Measurements from ENCODE around the gene HDGFL2.

Gene HDGFL2

DNA sequence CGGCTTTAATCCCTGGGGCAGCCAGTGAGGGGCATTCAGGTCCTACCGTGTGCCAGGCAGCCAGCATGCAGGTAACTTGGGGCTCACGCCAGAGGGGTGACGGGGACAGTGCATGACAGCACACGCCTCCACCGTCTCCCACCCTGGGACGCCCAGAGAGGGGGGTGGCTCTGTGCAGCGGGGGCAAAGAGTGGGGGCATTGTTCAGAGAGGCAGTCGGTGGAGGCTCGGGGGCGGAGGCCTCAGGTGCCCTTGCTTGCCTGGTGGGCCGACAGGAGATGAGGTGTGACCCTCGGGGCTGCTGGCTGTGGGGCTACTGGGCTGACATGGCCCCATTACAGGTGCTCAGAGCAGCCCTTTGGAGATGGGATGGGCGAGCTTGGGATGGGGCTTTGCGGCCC is 27.8 kb downstream of the HDGFL2 start:
- no peak for DNase-seq

DNA sequence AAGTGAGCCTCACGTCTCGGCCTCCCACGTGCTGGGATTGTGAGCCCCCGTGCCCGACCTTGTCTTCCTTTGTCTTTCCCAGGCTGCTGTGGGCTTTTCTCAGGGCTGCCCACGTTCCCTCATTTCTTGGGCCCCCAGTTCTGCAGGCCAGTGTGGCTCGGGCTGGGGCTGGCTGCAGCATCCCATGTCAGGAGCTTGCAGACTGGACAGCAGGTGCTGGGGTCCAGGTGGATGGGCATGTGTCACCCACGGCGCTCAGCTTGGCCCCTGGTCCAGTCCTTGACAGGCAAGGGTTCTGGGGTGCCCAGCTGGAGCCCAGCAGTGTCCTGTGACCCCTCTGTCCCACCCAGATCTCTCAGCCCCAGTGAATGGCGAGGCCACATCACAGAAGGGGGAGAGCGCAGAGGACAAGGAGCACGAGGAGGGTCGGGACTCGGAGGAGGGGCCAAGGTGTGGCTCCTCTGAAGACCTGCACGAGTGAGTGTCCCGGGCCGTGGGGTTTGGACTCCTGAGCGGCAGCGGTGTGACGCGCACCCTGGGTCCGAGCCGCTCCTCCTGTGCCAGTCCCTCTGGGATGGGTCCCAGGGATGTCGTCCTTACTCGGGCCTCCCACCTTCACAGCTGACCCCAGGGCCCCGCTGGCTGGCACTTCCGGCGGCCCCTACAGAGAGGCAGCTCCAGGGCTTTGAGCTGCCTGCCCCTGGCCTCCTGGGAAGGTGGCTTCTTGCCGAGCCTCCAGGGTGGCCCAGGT is 28.9 kb downstream of the HDGFL2 start:
- DNase-seq, result no peak

DNA sequence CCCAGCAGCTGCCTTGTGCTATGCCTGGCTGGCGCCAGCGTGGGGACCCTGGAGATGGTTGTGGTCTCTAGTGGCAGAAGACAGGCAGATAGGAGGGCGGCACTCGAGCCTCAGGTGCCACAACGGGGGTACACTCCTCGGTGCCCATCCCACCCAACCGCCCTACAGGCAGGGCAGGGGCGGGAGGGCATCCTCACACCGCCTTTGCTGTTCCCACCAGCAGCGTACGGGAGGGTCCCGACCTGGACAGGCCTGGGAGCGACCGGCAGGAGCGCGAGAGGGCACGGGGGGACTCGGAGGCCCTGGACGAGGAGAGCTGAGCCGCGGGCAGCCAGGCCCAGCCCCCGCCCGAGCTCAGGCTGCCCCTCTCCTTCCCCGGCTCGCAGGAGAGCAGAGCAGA is 29.6 kb downstream of the HDGFL2 start:
- DNase-seq, result no peak

DNA sequence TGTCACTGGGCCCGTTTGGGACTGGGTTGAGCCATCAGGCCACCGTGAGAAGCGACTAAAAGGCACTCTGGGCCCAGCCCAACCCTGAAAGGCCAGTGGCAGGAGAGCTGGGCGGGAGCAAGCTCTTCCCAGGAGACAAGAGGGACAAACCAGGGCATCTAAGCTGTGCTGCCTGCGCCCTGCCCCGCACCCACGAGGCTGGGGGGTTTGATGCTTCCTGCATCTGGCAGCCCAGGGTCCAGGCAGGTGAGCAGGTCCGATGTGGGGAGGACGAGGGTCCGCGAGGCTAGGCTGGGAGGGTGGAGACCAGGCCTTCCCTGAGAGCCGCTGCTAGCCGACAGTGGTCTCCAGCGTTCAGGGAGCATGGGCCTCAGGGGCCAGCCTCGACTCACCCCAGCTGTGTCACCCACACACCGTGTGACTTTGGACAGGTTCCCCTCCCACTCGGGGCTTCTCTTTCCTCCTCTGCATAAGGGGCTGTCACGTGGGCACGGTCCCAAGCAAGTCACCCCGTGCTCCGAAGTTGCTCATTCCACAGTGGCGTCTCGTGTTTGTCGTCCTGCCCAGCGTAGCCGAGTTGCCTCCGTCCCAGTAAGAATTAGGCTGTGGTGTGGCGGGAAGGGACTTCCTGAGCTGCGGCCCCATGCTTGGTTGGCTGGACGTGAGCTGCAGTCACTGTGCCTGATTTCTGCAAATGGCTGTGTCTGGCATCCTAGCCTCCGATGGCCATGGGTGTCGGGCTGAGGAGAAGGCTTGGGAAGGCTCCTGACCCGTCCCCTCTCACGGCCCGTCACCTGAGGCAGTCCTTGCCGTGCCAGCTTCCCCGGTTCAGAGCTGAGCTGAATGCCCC is 30.4 kb downstream of the HDGFL2 start:
- DNase-seq, result no peak

DNA sequence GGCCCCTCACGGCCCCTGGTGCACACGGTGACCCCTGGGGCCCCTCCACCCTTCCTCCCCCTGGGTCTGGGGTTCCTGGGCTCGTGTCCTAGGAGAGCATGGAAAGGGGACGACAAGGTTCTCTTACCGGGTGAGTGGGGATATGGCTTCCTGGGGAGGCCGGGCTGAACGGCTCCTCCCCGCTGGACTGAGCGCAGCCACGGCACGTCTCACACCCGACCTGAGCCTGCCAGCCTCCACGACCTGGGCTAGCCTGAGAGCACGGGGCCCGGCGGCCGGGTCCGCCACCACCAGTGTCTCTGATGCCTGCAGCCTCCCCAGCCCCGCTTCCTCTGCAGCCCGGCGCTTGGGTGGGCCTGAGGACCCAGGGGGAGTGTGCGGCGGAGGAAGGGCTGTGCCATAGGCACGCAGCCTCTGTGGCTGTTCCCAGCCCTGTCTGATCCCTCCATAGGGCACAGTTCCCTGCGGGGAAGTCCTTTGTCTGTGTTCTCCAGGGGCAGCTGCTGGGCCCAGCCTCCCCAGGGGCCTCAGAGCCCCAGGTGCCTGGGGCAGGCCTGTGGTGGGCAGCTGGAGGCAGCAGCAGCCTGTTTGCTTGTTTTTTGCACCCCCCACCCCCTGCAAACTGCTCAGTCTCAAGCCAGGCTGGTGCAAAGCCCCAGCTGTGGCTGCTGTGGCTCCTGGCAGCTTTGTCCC is 31.2 kb downstream of the HDGFL2 start:
- no peak for DNase-seq

DNA sequence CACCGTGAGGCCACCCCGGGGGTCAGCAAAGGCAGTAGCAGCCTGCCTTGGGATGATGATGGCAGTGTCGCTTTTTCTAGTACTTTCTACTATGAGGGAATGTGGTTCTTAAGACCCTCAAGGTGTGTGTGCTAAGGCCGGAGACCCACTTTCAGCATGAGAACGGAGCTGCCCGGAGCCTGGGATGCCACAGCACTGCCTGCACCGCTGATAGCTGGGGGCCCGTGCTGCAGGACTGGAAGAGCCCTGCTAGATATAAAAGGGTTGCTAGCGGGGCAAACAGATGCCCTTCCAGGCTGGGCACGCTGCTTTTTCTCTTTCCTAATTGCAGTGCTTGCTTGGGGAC is 31.7 kb downstream of the HDGFL2 start:
- DNase-seq, result no peak

DNA sequence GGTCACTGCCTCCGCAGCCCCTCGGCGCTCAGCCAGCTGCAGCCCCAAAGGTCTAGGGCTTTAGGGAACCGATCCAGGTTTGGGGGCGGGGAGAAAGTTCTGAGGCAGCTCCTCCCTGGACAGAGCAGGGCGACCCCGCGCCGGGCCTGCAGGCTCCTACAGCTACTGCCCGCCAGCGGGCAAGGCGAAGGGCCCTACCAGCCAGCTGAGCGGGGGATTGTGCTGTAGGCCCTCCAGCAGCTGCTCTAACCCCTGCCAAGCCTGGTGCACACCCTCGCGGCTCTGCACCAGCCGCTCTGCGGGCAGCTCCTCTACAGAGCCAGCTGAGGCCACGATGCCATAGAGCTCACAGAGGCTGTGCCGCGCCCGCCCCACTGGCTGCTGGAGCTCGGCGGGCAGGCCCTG is 32.2 kb downstream of the HDGFL2 start:
- no peak for DNase-seq

DNA sequence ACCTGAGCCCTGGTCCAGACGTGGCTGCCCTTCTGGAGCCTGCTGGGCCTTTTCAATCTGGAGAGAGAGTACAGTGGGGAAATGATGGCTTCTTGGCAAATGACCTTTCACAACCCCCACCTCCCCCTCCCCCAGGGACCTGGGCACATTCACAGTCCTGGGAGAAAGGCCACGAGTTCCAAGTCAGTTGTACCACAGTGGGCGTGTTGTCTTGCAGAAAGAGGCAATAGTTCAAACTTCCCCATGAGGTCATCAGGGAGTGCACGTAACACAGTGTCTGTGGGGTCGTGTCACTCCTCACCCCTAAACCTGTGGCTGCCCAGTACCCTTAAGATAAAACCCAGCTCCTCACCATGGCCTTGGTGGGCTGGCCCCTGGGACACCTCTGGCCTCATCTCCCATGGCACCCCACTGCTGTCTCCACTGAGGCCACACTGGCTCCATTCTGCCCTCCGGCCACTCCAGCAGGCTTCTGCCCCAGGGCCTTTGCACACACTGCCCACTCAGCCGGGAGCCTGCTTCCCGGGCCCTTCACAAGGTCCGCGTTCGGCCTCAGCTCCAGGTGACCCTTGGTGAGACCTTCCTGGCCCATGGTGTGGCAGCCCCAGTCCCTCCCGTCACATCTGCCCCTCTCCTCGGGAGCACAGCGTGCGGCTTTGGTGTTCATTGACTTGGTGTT is 32.9 kb downstream of the HDGFL2 start:
- peak; percentile 87 for DNase-seq

DNA sequence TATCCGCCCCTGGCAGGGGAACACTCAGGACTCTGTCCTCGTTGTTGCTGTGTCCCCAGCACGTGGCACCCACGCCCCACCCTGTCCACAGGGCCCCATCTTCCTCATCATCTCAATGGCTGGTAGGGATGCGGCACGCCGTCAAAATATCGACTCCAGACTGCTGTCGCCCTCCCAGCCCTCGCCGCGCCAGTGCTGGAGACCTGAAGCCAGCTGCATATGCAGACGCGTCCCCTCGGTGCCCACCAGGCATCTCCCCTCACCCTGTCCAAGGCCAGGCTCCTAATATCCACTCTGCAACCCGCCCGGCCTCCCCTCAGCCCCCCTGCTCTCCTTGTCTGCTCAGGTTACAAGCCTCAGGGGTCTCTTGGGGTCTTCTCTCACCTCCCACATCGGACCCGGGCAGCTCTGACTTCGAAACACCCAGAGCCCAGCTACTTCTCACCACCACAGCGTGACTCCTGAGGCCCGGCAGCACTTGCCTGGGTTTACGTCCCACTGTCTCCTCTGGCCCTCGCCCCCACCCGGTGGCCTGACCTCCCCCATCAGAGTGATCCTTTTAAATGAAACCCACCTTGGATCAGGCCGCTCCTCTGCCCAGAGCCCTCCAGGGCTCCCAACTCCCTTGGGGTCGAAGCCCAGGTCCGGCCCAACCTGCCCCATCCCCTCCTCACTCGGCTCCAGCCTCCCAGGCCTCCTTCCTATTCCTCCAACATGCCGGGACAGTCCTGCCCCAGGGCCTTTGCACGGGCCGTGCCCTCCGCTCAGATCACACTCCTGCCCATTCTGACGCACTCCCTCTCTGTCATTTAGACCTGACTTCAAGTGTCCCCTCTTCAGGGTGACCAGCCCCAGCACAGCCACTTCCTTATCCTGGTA is 33.7 kb downstream of the HDGFL2 start:
- DNase-seq, result no peak

DNA sequence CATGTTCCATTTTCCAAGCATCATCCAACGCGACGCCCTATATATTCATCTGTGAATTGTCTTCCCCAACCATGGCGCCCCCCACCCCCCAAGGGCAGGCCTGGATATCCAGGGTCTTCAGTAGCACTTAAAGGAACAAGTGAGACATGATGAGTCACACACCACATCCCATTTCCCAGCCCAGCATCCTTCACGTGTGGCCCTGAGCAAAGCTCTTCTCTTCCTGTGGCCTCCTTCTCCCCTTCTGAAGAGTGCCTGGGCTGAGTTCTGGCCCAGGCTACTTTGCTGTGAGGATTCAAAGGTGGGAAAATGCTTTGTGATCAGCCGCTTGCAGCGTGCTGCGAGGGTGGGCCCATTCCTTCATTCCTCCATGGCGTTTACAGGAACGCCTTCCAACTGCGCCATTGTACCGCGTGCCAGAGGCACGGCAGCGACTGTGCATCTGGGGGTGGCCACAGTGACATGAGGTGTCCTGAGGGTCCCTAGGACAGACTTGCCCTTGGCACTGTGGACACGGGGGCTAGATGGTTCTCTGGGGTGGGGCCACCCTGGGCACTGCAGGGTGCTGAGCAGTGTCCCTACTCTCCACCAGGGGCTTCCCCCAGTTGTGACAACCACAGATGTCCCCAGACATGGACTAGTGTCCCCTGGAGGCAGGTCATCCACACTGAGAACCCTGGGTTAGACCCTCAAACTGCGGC is 34.5 kb downstream of the HDGFL2 start:
- peak; percentile 57 for DNase-seq

DNA sequence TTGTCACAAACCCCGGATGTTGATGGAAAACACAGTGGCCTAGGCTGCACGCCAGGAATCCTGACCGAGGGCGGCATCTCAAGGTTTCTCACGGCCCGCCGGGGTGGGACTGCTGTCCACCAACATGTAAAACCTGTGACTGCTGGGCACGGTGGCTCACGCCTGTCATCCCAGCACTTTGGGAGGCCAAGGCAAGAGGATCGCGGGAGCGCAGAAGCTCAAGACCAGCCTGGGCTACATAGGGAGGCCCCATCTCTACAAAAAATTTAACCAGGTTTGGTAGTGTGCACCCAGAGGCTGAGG is 35.0 kb downstream of the HDGFL2 start:
- no peak for DNase-seq

DNA sequence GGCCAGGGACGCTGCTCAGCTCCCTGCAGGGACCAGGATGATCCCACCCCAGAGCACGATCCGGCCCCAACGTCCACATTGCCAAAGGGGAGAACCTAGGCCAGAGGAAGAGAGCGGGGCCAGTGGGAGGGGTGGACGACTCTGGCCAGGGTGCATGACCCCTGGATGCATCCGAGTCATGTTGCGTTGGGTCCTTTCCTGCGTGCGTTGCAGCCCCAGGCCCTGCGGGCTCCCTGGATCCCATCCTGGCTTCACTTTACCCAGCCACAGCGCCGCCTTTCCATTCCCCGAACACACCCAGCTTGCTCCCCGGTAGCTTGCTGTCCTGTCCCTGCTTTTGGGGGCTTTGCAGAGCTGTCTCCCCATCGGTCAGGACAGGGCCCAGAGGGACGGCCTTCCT is 35.7 kb downstream of the HDGFL2 start:
- DNase-seq, result no peak

GRCh38 chr19:4508698-4509097 is 36.6 kb downstream of the HDGFL2 start:
- DNase-seq, result no peak

GRCh38 chr19:4510435-4511255 is 38.5 kb downstream of the HDGFL2 start:
- no peak for DNase-seq

DNA sequence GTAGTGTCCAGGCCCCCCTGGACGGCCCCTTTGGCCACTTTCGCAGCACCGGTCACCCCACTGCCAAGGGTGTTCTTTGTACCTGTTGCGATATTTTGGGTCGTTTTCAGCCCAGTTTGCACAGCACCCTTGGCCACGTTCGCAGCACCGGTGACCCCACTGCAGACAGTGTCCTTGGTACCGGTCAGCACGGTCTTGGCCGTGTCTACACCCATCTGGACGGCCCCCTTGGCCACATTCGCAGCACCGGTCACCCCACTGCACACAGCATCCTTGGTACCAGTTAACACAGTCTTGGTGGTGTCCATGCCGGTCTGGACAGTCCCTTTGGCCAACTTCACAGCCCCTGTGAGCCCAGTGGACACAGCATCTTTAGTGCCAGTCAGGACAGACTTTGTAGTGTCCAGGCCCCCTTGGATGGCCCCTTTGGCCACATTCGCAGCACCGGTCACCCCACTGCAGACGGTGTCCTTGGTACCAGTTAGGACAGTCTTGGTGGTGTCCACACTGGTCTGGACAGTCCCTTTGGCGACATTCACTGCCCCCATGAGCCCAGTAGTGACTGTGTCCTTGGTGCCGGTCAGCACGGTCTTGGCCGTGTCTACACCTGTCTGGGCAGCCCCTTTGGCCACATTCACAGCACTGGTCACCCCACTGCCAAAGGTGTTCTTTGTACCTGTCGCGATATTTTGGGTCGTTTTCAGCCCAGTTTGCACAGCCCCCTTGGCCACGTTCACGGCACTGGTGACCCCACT is 39.4 kb downstream of the HDGFL2 start:
- no peak for DNase-seq

- no peak for DNase-seq
Measured at GRCh38 chr19:4512070-4512469, 40.0 kb downstream of the HDGFL2 start.

DNA sequence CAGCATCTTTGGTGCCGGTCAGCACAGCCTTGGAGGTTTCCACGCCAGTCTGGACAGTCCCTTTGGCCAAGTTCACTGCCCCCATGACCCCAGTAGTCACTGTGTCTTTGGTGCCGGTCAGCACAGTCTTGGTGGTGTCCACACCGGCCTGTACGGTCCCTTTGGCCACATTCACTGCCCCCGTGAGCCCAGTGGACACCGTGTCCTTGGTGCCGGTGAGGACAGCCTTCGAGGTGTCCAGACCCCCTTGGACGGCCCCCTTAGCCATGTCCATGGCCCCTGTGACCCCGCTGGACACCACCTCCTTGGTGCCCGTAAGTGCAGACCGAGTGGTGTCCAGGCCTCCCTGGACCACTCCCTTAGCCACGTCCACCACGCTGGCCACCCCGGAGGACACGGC is 41.2 kb downstream of the HDGFL2 start:
- DNase-seq, result no peak

- DNase-seq, result no peak
Measured at GRCh38 chr19:4515732-4516131, 43.6 kb downstream of the HDGFL2 start.

GRCh38 chr19:4516199-4516938 is 44.3 kb downstream of the HDGFL2 start:
- DNase-seq, result no peak

Data from suppressor macrophage treated with lipopolysaccharide for 4 hours (primary cell).